Measurements from ENCODE around the gene BAIAP2L1. TPM values are rescaled to one million over a fixed set of nuclear protein-coding genes. Genes with fewer than 3 reads are reported as not detected.

Gene BAIAP2L1
- total RNA-seq, 4 donors from 2014 or later: 0.85 to 3.2 (median 2.2) TPM

GRCh38 chr7:98251231-98251600, 149.7 kb downstream of the BAIAP2L1 start:
- TF ChIP-seq CTCF (IDR thresholded peaks at IDR 0.05; ENCODE audit: low read depth): no peak

GRCh38 chr7:98250789-98251188, 150.1 kb downstream of the BAIAP2L1 start:
- no peak for TF ChIP-seq CTCF (IDR thresholded peaks at IDR 0.05; ENCODE audit: low read depth)

- TF ChIP-seq CTCF (IDR thresholded peaks at IDR 0.05; ENCODE audit: low read depth): no peak
Measured at GRCh38 chr7:98249106-98249505, 151.8 kb downstream of the BAIAP2L1 start.

- TF ChIP-seq CTCF (IDR thresholded peaks at IDR 0.05; ENCODE audit: low read depth): no peak
Measured at GRCh38 chr7:98248156-98248555, 152.7 kb downstream of the BAIAP2L1 start.

- TF ChIP-seq CTCF (IDR thresholded peaks at IDR 0.05; ENCODE audit: low read depth): no peak
Measured at GRCh38 chr7:98244871-98245270, 156.0 kb downstream of the BAIAP2L1 start.

GRCh38 chr7:98242934-98243333, 158.0 kb downstream of the BAIAP2L1 start:
- TF ChIP-seq CTCF (IDR thresholded peaks at IDR 0.05; ENCODE audit: low read depth): no peak

GRCh38 chr7:98242342-98242741, 158.5 kb downstream of the BAIAP2L1 start:
- TF ChIP-seq CTCF (IDR thresholded peaks at IDR 0.05; ENCODE audit: low read depth): no peak

All from subcutaneous adipose tissue (tissue), 4 donors.